Retinal pigment epithelial cell (primary cell): ENCODE measurements around the gene AKTIP.
"Not testable (repeated sequence)": the region's sequence is repeated elsewhere in the genome, so short reads cannot be mapped to it uniquely, and the experiment has no call there.

Experiments used
- DNase-seq: peaks from one replicate; pipeline ENCODE4 v3.0.0-alpha.2; 2010; ENCODE audit warnings: low read depth
- H3K4me3 ChIP-seq: 2 replicates; pipeline ENCODE4 v1.5.1; 2011; ENCODE audit warnings: mild to moderate bottlenecking, low read length, control low read depth, moderate library complexity
- CTCF ChIP-seq: conservative IDR thresholded peaks from 2 replicates; pipeline ENCODE4 v1.5.1; 2011; ENCODE audit warnings: low read depth, low read length, control low read depth, inconsistent platforms

Gene AKTIP

GRCh38 chr16:53523126-53523804 lies 20.3 kb upstream of the AKTIP start:
- no peak for DNase-seq
- H3K4me3 ChIP-seq = no peak overlapping the region
- TF ChIP-seq CTCF = no peak

- no peak for DNase-seq
- H3K4me3 ChIP-seq = no peak overlapping the region
- no peak for TF ChIP-seq CTCF
These were observed 16.5 kb upstream of the AKTIP start for GRCh38 chr16:53519417-53520091.

GRCh38 chr16:53518550-53519416 lies 15.8 kb upstream of the AKTIP start:
- H3K4me3 ChIP-seq = no peak overlapping the region
- DNase-seq = no peak
- no peak for TF ChIP-seq CTCF

GRCh38 chr16:53517851-53518250 lies 14.8 kb upstream of the AKTIP start:
- no peak for DNase-seq
- no peak overlapping the region for H3K4me3 ChIP-seq

GRCh38 chr16:53515811-53516210 lies 12.8 kb upstream of the AKTIP start:
- no peak for TF ChIP-seq CTCF

More at GRCh38 chr16:53517851-53518250, 14.8 kb upstream of the AKTIP start:
- TF ChIP-seq CTCF = no peak

GRCh38 chr16:53515259-53515658 lies 12.2 kb upstream of the AKTIP start:
- no peak overlapping the region for H3K4me3 ChIP-seq
- no peak for TF ChIP-seq CTCF
- no peak for DNase-seq

More at GRCh38 chr16:53515811-53516210, 12.8 kb upstream of the AKTIP start:
- DNase-seq = no peak
- no peak overlapping the region for H3K4me3 ChIP-seq

- not testable (repeated sequence) for H3K4me3 ChIP-seq, DNase-seq
These were observed 9.8 kb upstream of the AKTIP start for GRCh38 chr16:53512795-53513194.
